ENCODE data around the gene ZNF224.
"Not testable (repeated sequence)": the region's sequence is repeated elsewhere in the genome, so short reads cannot be mapped to it uniquely, and the experiment has no call there.

Gene ZNF224

DNA sequence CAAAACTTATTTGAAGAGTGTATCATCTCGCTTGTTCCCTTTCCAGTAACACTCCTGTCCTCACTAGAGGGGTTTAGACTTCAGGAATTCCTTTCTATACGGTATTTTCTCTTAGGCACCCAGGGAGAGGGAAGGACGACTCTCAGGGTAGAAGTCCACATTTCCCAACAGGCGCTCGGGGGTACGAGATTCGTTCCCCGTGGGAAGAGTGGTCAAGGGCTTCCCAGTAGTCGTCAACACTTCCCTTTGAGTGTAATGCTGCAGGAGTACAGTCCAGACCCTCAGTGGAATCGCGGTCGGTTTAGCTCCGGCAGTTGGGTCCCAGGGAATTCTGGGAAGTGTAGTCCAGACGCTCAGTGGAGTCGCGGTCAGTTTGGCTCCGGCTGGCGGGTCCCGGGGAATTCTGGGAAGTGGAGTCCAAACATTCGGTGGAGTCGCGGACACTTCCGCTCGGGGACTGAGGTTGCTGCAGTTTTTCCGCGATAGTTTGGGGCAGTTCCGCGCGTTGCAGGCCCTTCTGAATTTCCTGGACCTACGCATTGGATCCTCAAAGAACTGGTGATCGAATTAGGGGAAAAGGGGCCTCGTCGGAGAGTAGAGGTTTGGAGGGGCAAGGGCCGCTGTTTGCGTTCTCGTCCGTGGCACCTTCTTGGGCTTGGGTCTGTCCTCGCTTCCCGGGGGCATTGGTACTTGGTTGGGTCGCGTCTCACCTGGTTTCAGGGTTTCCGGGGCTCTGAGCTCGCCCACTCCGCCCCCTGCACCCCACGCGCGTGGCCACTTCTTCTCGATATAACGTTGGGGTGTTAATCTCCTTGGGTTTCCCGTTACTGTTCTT, at the start of gene ZNF224:
ZNF224 (plus strand) TSS at position 431 of the 835 bp plus-strand sequence. CDS start 3,513 bp downstream, outside the sequence.
- DNase-seq, result peak; percentile 62

DNA sequence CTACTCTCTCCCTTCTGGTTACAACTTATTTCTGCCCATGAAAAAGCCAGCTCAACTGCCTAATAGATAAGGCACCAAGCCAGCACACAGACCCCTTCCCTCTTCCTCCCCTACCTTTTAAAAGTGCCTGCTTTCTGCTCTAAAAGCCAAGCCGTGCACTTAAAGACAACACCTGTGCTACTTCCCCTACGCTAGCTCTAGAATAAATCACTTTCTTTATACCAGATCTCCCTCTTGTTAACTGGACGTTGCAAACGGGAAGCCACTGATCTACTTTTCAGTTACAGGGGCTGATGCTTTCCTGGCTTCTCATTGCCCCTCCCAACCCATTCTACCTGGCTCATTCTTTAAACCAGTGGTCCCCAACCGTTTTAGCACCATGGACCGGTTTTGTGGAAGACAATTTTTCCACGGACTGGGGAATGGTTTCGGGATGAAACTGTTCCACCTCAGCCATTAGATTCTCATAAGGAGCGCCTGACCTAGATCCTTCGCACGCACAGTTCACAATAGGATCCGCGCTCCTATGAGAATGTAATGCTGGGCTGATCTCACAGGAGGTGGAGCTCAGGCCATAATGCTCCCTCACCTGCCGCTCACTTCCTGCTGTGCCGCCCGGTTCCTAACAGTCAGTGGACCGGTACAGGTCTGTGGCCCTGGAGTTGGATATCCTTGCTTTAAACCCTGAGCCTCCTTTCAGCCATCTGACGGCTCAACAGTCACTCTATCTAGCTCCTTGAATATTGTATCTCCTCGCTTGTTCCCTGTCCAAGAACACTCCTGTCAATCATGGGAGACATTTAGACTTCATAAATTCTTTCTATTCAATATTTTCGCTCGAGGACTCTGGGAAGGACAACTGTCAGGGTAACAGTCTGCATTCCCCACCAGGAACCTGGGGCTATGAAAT, 43.2 kb upstream of the ZNF224 start:
- no peak for DNase-seq

DNA sequence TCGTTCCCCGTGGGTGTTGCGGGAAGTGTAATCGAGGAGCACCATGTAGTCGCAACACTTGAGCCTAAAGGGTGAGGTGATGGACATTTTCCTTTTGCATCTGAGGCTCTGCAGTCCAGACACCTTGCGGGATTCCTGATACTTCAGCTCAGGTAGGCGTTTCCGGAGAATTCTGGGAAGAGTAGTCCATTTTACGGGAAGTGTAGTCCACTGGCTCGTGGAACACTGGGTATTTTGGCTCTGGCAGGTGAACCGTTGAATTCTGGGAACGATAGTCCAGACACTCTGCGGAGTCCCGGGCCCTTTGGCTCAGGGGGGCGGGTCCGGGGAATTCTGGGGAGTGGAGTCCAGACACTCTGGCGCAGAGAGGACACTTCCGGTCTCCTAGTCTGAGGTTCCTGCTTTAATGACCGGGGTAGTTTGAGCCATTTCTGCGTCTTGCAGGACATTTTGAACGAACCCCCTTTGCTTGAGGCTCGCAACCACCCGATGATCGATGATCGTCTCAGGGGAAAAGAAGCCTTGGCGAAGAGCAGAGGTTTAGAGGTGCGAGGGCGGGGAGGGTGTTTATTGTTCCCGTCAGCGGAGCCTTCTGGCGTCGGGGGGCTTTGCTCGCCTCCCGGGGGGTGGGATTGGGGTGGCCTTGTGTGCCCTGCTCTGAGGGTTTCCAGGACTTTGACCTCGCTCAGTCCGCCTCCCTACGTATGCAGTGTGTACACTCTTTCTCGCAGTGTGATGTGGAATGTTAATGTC, 42.3 kb upstream of the ZNF224 start, which contains the start of gene ZNF223:
ZNF223 (plus strand) TSS at position 387 of the 753 bp plus-strand sequence. CDS start 3,141 bp downstream, outside the sequence.
- DNase-seq, result peak; percentile 44

DNA sequence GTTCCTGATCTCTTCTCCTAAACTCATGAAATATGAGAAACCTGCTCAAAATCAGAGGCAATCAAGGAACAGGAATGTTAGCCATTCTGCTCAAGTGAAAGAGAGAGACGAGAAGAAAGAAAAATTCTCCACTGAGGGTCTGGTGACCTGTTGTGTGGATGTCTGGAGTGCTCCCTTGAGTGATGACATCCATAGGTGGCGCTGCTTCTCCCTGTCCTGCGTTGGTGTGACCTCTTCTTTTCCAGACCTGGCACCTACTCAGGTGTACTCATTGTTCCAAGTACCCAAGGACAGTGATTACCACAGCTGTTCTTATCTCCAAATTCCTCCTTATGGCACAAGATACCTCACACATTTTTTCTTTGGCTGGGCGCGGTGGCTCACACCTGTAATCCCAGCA, 38.3 kb upstream of the ZNF224 start:
- no peak for DNase-seq

DNA sequence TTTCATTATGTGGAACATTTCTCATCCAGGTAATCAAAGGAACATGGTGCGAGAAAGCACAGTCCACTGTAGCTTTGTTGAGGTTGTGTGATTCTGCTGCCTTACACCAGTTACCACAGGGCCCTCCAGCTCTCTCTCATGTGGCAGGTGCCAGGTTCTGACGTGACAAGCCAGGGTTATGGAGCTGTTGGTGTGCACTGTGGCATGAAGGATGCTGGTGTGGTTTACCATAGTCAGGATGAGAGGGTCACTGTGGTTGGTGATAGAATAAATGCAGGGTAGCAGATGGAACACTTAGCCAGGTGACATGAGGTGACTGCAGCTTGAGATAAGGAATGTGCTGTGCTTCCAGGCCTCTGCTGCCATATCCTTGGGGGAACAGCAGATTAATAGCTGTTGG, 34.9 kb upstream of the ZNF224 start:
- no peak for DNase-seq

DNA sequence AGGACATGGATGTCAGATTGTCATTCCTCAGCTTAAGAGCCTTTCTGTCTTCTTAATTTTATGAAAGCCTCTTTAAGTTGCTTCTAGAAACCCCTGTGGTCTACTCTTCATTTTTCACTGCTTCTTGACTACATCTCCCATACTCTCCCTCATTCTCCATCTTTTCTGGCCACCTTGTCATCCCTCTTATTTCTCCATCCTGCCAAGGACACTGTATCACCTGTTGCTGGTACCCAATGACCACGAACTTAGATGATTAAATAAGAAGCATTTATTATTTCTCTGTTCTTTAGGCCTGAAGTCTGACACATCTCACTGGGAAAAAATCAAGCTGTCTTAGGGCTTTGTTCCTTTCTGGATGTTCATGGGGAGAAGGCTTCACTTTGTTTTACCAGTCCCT, 33.1 kb upstream of the ZNF224 start:
- DNase-seq, result no peak

DNA sequence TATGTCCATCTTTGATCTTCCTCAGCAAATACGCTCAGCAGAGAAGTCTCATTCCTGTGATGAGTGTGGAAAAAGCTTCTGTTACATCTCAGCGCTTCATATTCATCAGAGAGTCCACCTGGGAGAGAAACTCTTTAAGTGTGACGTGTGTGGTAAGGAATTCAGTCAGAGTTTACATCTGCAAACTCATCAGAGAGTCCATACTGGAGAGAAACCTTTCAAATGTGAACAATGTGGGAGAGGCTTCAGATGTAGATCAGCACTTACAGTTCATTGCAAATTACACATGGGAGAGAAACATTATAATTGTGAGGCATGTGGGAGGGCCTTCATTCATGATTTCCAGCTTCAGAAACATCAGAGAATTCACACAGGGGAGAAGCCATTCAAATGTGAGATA, 27.9 kb upstream of the ZNF224 start:
- no peak for DNase-seq

DNA sequence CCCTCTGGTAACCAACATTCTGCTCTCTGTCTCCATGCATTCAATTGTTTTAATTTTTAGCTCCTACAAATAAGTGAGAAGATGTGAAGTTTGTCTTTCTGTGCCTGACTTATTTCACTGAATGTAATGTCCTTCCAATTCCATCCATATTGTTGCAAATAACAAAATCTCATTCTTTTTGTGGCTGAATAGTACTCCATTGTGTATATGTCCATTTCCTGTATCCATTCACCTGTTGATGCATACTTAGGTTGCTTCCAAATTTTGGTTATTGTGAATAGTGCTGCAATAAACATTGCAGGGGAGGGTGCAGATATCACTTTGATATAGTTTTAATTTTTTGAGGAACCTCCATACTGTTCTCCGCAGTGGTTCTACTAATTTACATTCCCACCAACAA, 24.7 kb upstream of the ZNF224 start:
- DNase-seq, result no peak

DNA sequence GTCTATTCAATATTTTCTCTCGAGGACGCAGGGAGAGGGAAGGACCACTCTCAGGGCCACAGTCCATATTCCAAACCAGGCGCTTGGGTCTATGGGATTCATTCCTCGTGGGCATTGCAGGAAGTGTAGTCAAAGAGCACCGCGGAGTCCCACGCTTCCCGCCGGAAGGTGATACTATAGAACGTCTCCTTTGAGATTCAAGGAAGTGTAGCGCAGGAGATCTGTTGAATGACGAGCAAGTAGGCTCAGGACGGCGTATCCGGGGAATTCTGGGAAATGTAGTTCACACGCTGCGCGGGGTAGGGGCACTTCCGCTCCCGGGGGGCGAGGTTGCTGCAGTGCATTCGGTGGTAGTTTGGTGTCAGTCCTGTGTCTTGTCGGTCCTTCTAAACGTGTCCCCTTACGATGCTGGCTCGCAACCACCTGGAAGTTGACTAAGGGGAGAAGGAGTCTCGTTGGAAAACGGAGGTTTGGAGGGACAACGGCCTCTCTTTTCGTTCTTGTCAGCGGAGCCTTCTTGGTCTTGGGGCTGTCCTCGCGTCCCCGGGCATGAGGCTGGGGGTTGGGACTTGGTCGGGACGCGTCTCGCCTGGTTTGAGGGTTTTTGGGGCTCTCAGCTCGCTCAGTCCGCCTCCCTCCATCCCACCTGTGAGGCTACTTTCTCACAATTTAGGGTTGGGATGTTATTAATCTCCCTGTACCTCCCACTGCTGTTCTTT, 22.2 kb upstream of the ZNF224 start, which contains the start of gene ZNF284:
ZNF284 (plus strand) TSS at position 336 of the 719 bp plus-strand sequence. CDS start 4,231 bp downstream, outside the sequence.
- DNase-seq, result peak; percentile 76

DNA sequence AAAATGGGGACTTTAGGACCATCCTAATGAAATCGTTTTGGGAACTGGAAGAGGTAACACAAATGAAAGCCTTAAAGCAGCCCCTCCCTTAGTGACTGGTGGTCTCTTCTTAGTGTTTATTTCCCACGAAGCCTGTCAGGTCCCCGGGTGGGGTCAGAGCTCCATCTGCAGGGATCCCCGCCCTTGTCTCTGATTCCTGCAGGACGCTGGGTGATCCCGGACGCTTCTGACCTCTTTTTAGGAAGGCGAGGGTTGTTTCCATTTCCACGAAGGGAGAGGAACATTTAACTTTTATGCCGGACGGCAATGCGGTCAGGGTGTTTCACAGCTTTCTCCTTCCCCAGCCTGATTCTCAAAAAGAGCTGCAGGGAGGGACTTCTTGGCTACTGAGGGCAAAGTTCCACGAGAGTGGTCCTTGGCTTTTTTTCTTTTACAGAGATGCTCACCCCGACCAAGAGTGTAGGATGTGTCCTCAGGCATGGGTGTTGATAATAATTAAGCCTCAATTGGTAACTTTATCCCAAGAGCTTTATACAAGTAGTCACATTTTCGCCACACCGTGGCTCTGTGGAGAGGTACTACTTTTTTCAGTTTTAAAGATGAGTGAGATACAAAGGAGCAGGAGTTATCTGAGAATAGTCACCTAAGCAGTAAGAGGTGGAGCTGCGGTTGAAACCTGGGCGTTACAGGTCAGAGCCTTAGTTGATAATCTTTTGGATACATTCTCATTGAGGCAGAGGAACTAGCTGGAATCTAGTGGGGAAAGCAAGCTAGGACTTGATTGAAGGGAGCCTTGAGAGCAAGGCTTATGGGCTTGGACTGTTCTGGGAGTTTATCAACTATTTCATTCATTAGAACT, 21.4 kb upstream of the ZNF224 start:
- no peak for DNase-seq

DNA sequence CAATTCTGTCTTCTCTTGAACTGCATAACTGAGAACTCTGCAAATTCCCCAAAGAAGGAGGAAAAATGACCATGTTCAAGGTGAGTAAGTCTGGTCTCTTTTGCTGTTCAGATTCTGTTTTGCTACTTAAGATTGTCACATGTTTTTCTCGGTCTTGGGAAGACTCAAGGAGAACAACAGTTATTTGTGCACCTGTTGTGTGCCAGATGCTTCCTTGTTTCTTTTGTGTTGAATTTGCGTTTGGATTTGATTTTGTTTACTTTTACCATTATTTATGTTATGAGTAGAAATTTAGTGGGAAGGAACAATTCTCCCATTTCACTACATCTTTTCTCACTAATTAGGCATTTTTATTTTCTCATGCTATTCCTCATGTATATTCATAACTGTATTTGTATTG, 17.8 kb upstream of the ZNF224 start:
- DNase-seq, result no peak

DNA sequence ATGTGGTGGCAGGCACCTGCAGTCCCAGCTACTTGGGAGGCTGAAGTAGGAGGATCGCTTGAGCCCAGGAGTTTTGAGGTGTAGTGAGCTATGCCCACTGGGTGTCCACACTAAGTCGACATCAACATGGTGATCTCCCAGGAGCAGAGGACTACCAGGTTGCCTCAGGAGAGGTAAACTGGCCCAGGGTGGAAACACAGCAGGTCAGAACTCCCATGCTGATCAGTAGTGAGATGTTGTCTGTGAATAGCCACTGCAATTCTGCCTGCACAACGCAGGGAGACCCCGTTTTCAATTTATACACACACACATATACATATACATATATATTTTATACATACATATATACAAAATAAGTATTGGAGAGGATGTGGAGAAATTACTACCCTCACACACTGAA, 2.1 kb upstream of the ZNF224 start:
- DNase-seq, result no peak

DNA sequence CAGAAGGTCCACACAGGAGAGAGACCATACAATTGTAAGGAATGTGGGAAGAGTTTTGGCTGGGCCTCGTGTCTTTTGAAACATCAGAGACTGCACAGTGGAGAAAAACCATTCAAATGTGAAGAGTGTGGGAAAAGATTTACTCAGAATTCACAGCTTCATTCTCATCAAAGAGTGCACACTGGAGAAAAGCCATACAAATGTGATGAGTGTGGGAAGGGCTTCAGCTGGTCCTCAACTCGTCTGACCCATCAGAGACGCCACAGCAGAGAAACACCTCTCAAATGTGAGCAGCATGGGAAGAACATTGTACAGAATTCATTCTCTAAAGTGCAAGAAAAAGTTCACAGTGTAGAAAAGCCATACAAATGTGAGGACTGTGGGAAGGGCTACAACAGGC, 13.6 kb downstream of the ZNF224 start:
- no peak for DNase-seq

DNA sequence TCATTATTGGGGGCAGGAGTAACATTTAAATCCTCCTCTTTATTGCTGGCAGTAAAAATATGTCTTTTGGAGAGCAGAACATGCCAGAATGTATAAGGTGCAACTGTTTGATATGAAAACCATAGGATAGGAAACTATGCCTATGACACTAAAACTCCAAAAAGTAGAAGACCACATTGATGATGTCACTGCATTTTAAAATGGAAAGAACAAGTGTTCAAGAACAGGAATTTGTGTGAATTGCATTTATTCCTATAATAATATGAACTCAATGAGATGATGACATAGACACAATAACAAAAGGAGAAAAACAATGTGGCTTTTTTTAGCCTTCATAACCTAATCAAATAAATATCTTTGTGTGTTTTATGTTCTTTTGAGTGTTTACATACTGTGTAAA, 15.3 kb downstream of the ZNF224 start:
- DNase-seq, result no peak

DNA sequence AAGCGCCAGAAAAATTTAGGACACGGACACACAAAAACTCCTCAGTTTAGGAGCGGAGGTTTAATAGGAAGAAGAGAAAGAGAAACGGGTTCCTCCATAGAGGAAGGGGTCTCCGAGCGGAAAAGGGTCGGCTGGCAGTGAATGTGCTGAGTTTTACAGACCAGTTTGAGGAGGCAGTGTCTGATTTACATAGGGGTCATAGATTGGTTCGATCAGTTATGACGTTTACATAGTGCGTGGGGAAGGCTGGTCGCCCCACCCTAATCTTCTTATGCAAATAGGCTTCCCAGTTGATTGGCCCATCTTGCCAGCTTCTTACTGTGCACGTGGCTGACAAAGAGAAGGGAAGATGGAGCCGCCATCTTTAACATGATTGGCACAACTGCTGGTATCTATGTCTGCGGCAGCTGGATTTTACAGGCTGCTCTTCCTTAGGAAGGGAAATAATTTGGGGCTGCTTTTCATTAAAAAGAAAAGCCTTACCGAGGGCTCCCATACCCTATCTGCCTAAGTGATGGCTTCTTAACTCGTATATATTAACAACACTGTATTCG, 17.8 kb downstream of the ZNF224 start:
- DNase-seq, result no peak

DNA sequence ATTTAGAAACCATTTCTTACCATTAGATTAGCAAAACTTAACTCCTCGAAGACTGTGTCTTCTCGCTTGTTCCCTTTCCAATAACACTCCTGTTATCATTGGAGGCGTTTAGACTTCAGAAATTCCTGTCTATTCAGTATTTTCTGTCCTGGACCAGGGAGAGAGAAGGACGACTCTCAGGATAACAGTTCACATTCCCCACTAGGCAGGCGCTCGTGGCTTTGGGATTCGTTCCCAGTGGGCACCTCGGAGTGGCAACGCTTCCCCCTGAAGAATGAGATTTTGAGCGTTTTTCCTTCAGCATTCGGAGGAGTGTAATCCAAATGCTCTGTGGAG, 18.6 kb downstream of the ZNF224 start:
- DNase-seq, result no peak

DNA sequence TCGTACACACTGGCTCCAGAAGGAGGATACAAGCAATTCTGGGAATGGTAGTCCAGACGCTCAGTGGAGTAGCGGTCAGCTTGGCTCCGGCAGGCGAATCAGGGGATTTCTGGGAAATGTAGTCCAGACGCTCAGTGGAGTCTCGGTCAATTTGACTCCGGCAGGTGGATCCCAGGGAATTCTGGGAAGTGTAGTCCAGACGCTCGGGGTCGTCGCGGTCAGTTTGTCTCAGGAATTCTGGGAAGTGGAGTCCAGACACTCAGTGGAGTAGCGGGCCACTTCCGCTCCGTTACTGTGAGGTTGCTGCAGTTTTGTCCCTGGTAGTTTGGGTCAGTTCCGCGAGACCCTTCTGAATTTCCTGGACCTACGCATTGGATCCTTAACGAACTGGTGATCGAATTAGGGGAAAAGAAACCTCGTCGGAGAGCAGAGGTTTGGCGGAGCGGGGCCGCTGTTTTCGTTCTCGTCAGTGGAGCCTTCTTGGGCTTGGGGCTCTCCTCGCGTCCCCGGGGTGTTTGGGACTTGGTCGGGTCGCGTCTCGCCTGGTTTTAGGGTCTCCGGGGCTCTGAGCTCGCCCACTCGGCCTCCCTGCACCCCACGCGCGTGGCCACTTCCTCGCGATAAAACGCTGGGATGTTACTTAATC, 19.1 kb downstream of the ZNF224 start, which contains the start of gene ZNF225:
ZNF225 (plus strand) TSS at position 262 of the 646 bp plus-strand sequence. CDS start 2,429 bp downstream, outside the sequence.
- DNase-seq, result peak; percentile 69

DNA sequence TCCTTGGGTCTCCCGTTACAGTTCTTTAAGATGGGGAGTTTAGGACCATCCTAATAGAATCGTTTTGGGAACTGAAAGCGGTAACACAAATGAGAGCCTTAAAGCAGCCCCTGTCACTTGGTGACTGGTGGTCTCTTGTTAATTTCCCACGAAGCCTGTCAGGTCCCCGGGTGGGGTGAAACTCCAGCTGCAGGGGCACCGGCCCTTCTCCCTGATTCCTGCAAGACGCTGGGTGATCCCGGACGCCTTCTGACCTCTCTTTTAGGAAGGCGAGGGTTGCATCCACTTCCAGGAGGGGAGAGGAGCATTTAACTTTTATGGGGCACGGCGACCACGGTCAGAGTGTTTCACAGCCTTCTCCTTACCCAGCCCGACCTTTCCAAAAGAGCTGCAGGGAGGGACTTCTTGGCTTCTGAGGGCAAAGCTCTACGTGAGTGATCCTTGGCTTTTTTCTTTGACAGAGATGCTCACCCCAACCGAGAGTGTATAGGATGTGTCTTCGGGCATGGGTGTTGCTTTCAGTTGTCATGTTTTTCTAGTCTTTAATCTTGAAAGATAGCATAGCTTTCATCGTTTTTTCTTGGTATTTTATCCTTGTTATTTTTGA, 19.7 kb downstream of the ZNF224 start:
- no peak for DNase-seq

DNA sequence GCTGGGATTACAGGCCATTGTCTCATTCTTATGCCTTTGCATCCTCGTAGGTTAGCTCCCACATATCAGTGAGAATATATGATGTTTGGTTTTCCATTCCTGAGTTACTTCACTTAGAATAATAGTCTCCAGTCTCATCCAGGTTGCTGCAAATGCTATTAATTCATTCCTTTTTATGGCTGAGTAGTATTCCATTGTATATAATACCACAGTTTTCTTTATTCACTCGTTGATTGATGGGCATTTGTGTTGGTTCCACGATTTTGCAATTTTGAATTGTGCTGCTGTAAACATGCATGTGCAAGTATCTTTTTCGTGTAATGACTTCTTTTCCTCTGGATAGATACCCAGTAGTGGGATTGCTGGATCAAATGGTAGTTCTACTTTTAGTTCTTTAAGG, 27.0 kb downstream of the ZNF224 start:
- DNase-seq, result not testable (repeated sequence)

DNA sequence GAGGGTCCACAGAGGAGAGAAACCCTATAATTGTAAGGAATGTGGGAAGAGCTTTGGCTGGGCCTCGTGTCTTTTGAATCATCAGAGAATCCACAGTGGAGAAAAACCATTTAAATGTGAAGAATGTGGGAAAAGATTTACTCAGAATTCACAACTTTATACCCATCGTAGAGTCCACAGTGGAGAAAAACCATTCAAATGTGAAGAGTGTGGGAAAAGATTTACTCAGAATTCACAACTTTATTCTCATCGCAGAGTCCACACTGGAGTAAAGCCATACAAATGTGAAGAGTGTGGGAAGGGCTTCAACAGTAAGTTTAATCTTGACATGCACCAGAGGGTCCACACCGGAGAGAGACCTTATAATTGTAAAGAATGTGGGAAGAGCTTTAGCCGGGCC, 37.8 kb downstream of the ZNF224 start:
- no peak for DNase-seq
